Esophagus muscularis mucosa (tissue), 4 donors: ENCODE measurements around the gene TMEM39A. TPM values are rescaled to one million over a fixed set of nuclear protein-coding genes. Genes with fewer than 3 reads are reported as not detected.

Experiments used
- DNase-seq: peaks from one replicate; pipeline ENCODE4 v3.0.0-alpha.2; 2017; ENCODE audit errors: extremely low spot score
- H3K27ac ChIP-seq, 4 donors: fragments of 200-600 bp; sonication (generic); replicated peaks in 1 of 4; 1 replicate in 3 of 4; 2 replicates in 1 of 4; pipeline ENCODE4 v1.5.1; 2016 to 2019; ENCODE audit warnings: mild to moderate bottlenecking in 1 of 4
- H3K27me3 ChIP-seq, 4 donors: fragments of 200-600 bp; sonication (generic); one replicate each; pipeline versions ENCODE4 v1.5.1 to v1.6.0; 2016 to 2019
- H3K36me3 ChIP-seq, 4 donors: fragments of 200-600 bp; sonication (generic); one replicate each; pipeline ENCODE4 v1.5.1; 2016 to 2019
- H3K4me1 ChIP-seq, 4 donors: fragments of 200-600 bp; sonication (generic); one replicate each; pipeline ENCODE4 v1.5.1; 2016 to 2019
- H3K4me3 ChIP-seq, 4 donors: fragments of 200-600 bp; sonication (generic); 1 replicate in 2 of 4; 2 replicates in 2 of 4; pipeline ENCODE4 v1.5.1; 2016 to 2019; ENCODE audit warnings: mild to moderate bottlenecking in 4 of 4, moderate library complexity in 1 of 4
- H3K9me3 ChIP-seq, 4 donors: fragments of 200-600 bp; sonication (generic); 1 replicate in 3 of 4; 2 replicates in 1 of 4; pipeline ENCODE4 v1.5.1; 2016 to 2019
- CTCF ChIP-seq, 3 experiments: fragments of 200-600 bp in 2 of 3; fragments of 450-650 bp in 1 of 3; sonication (generic) in 2 of 3; IDR thresholded peaks; one replicate each; pipeline ENCODE4 v1.5.1; 2017 to 2019; ENCODE audit warnings: antibody characterized with exemption in 3 of 3, mild to moderate bottlenecking in 2 of 3, moderate library complexity in 1 of 3
- EP300 ChIP-seq: sonication (generic); formaldehyde crosslinking; IDR thresholded peaks from one replicate; pipeline ENCODE4 v1.6.1; 2017; ENCODE audit warnings: antibody characterized with exemption
- POLR2A ChIP-seq: fragments of 450-650 bp; IDR thresholded peaks from one replicate; pipeline ENCODE4 v1.6.1; 2017; ENCODE audit warnings: antibody characterized with exemption, moderate library complexity, mild to moderate bottlenecking, low read depth
- POLR2AphosphoS5 ChIP-seq, 2 donors: sonication (generic); formaldehyde crosslinking; IDR thresholded peaks; one replicate each; pipeline ENCODE4 v1.6.1; 2017; ENCODE audit warnings: antibody characterized with exemption in 2 of 2
- WGBS: methylation state at CpG from one replicate; pipeline ENCODE4 v1.1.5; 2018; 5-methylcytosine and 5-hydroxymethylcytosine counted together
- intact Hi-C: fragments of 100-400 bp; cut with DNase I; formaldehyde crosslinking; loops from one replicate; pipeline ENCODE4 v1.15.1; 2023
- total RNA-seq, 4 donors: library from RNA; depleted of rRNA; stranded (reverse); fragments of >200 nt; gene quantifications; one replicate each; pipeline versions ENCODE4 v1.1.0 to v1.2.1, GENCODE V29; 2016

Gene TMEM39A, protein sequence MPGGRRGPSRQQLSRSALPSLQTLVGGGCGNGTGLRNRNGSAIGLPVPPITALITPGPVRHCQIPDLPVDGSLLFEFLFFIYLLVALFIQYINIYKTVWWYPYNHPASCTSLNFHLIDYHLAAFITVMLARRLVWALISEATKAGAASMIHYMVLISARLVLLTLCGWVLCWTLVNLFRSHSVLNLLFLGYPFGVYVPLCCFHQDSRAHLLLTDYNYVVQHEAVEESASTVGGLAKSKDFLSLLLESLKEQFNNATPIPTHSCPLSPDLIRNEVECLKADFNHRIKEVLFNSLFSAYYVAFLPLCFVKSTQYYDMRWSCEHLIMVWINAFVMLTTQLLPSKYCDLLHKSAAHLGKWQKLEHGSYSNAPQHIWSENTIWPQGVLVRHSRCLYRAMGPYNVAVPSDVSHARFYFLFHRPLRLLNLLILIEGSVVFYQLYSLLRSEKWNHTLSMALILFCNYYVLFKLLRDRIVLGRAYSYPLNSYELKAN
- total RNA-seq, result 10 to 100 TPM in 3 of 4 donors, 1 to 10 TPM in 1; 10.0 to 34.3 (median 25.9) TPM

- intact Hi-C loops, result loop anchor here (5.0 to 10.0 kb wide), 2 partner anchors 169 to 219 kb away; partner anchors contain the start of gene ARHGAP31
- Histone ChIP-seq H3K27me3 (no peaks in the 10 kb centered on the region), H3K9me3 (no peaks in the 10 kb centered on the region), H3K36me3 (peaks cover 5 to 35% (median 20%) of the 10 kb centered on the region in 4 donors), H3K4me3 (peak within 1 kb of the TSS; percentile 69 to 98 (median 80)), H3K27ac (peak within 1 kb of the TSS; percentile 80 to 87 (median 84)), H3K4me1 (peaks cover 25 to 50% (median 40%) of the 10 kb centered on the region in 4 donors)
- DNase-seq, result peak; percentile 100
- TF ChIP-seq CTCF (IDR thresholded peaks at IDR 0.05), result peak in 2 of 3 experiments; percentile 20 to 25
- no peak for TF ChIP-seq EP300
- peak; percentile 99 for TF ChIP-seq POLR2AphosphoS5 (IDR thresholded peaks at IDR 0.05)
- TF ChIP-seq POLR2A, result peak; percentile 77
- 14% methylated on average over 18 of the region's 51 CpGs for WGBS
Observed at GRCh38 chr3:119463171-119464169, at the start of gene TMEM39A. TSS of gene TMEM39A (minus strand) at chr3:119463615. CDS start at chr3:119462074, 1,541 bp downstream.

- no peak overlapping the region for H3K4me3 ChIP-seq
- no peaks in the 10 kb centered on the region for H3K4me1 ChIP-seq
- no peaks in the 10 kb centered on the region for H3K9me3 ChIP-seq
- peaks cover 7 to 94% (median 64%) of the 10 kb centered on the region in 4 donors for H3K36me3 ChIP-seq
- H3K27ac ChIP-seq, result no peak overlapping the region
- no peaks in the 10 kb centered on the region for H3K27me3 ChIP-seq
- DNase-seq, result no peak
- TF ChIP-seq POLR2A (no peak), CTCF (IDR thresholded peaks at IDR 0.05) (no peak), POLR2AphosphoS5 (IDR thresholded peaks at IDR 0.05) (no peak), EP300 (no peak)
- intact Hi-C loops, result no loop called here
Observed at GRCh38 chr3:119510690-119511089, 47.3 kb upstream of the TMEM39A start.

GRCh38 chr3:119508172-119508845, 44.9 kb upstream of the TMEM39A start:
- no peaks in the 10 kb centered on the region for H3K27me3 ChIP-seq
- intact Hi-C loops, result no loop called here
- DNase-seq, result no peak
- H3K36me3 ChIP-seq, result peaks cover 4 to 94% (median 61%) of the 10 kb centered on the region in 4 donors
- no peaks in the 10 kb centered on the region for H3K9me3 ChIP-seq
- H3K4me3 ChIP-seq, result no peak overlapping the region
- no peak overlapping the region for H3K27ac ChIP-seq
- WGBS, result 63% methylated on average over 1 of the region's 1 CpG
- TF ChIP-seq POLR2AphosphoS5 (IDR thresholded peaks at IDR 0.05), result no peak
- H3K4me1 ChIP-seq, result no peaks in the 10 kb centered on the region

GRCh38 chr3:119507404-119507803, 44.0 kb upstream of the TMEM39A start:
- WGBS, result 95% methylated on average over 2 of the region's 2 CpGs
- Histone ChIP-seq H3K4me3 (no peak overlapping the region), H3K27me3 (no peaks in the 10 kb centered on the region), H3K9me3 (no peaks in the 10 kb centered on the region), H3K36me3 (peaks cover 0 to 94% (median 59%) of the 10 kb centered on the region in 4 donors), H3K4me1 (peaks cover 0 to 5% (median 2%) of the 10 kb centered on the region in 4 donors), H3K27ac (no peak overlapping the region)
- intact Hi-C loops, result no loop called here
- no peak for DNase-seq
- TF ChIP-seq POLR2A, result no peak
- TF ChIP-seq CTCF (IDR thresholded peaks at IDR 0.05), result no peak
- TF ChIP-seq EP300, result no peak
- no peak for TF ChIP-seq POLR2AphosphoS5 (IDR thresholded peaks at IDR 0.05)
